Smooth muscle cell (in vitro differentiated cells): Measurements from ENCODE around the gene TAF8. TPM values are rescaled to one million over a fixed set of nuclear protein-coding genes. Genes with fewer than 3 reads are reported as not detected.

Source experiments
- DNase-seq: peaks from one replicate; lab custom pipeline; 2025; ENCODE audit not compliant: unreplicated experiment; lab: John Stamatoyannopoulos, UW
- H2AFZ ChIP-seq: fragments of 200-600 bp; sonication (generic); 2 replicates; pipeline ENCODE4 v1.6.0; 2016; ENCODE audit warnings: antibody characterized with exemption, low read depth, mild to moderate bottlenecking
- H3F3A ChIP-seq: fragments of 200-600 bp; sonication (generic); 2 replicates; pipeline ENCODE4 v1.6.0; 2017; ENCODE audit warnings: antibody characterized with exemption, low read depth
- H3K27ac ChIP-seq: fragments of 200-600 bp; sonication (generic); 2 replicates; pipeline ENCODE4 v1.5.1; 2016; ENCODE audit warnings: low read depth, mild to moderate bottlenecking
- H3K27me3 ChIP-seq: fragments of 200-600 bp; sonication (generic); 2 replicates; pipeline ENCODE4 v1.6.1; 2016; ENCODE audit warnings: low read depth, mild to moderate bottlenecking
- H3K36me3 ChIP-seq: fragments of 200-600 bp; sonication (generic); 2 replicates; pipeline ENCODE4 v1.5.1; 2016; ENCODE audit warnings: low read depth
- H3K4me1 ChIP-seq: fragments of 200-600 bp; sonication (generic); 2 replicates; pipeline ENCODE4 v1.5.1; 2016; ENCODE audit warnings: low read depth
- H3K4me2 ChIP-seq: fragments of 200-600 bp; sonication (generic); 2 replicates; pipeline ENCODE4 v1.6.0; 2016; ENCODE audit warnings: mild to moderate bottlenecking
- H3K4me3 ChIP-seq: fragments of 200-600 bp; sonication (generic); 2 replicates; pipeline ENCODE4 v1.5.1; 2016; ENCODE audit warnings: mild to moderate bottlenecking
- H3K79me2 ChIP-seq: fragments of 200-600 bp; sonication (generic); 2 replicates; pipeline ENCODE4 v1.6.0; 2016; ENCODE audit warnings: low read depth, mild to moderate bottlenecking
- H3K9ac ChIP-seq: fragments of 200-600 bp; sonication (generic); 2 replicates; pipeline ENCODE4 v1.6.0; 2016; ENCODE audit warnings: low read depth
- H3K9me3 ChIP-seq: fragments of 200-600 bp; sonication (generic); replicated peaks from 2 replicates; pipeline ENCODE4 v1.5.1; 2016; ENCODE audit warnings: low read depth
- H4K20me1 ChIP-seq: fragments of 200-600 bp; sonication (generic); 2 replicates; pipeline ENCODE4 v1.6.0; 2016; ENCODE audit warnings: low read depth
- CTCF ChIP-seq: fragments of 200-600 bp; sonication (generic); IDR thresholded peaks from 2 replicates; pipeline ENCODE4 v1.5.1; 2017; ENCODE audit warnings: borderline replicate concordance, mild to moderate bottlenecking, antibody characterized with exemption; ENCODE audit not compliant: insufficient read depth, poor library complexity, severe bottlenecking
- WGBS: methylation state at CpG from one replicate; pipeline ENCODE4 v1.1.7; 2016; ENCODE audit warnings: low lambda C conversion rate; 5-methylcytosine and 5-hydroxymethylcytosine counted together
- polyA plus RNA-seq: library from polyadenylated mRNA; unstranded; fragments of >200 nt; fragmentation: Nextera tagmentation; extraction: Ambion mirVana; gene quantifications from 2 replicates; pipeline ENCODE4 v1.2.1, GENCODE V29; 2016
- total RNA-seq: library from RNA; depleted of rRNA; stranded (reverse); fragments of >200 nt; gene quantifications from 2 replicates; pipeline ENCODE4 v1.2.3, GENCODE V29; 2014

The TAF8 gene
- total and polyA plus RNA-seq, 2 experiments from 2014 or later: 8.1 to 9.8 TPM

DNA sequence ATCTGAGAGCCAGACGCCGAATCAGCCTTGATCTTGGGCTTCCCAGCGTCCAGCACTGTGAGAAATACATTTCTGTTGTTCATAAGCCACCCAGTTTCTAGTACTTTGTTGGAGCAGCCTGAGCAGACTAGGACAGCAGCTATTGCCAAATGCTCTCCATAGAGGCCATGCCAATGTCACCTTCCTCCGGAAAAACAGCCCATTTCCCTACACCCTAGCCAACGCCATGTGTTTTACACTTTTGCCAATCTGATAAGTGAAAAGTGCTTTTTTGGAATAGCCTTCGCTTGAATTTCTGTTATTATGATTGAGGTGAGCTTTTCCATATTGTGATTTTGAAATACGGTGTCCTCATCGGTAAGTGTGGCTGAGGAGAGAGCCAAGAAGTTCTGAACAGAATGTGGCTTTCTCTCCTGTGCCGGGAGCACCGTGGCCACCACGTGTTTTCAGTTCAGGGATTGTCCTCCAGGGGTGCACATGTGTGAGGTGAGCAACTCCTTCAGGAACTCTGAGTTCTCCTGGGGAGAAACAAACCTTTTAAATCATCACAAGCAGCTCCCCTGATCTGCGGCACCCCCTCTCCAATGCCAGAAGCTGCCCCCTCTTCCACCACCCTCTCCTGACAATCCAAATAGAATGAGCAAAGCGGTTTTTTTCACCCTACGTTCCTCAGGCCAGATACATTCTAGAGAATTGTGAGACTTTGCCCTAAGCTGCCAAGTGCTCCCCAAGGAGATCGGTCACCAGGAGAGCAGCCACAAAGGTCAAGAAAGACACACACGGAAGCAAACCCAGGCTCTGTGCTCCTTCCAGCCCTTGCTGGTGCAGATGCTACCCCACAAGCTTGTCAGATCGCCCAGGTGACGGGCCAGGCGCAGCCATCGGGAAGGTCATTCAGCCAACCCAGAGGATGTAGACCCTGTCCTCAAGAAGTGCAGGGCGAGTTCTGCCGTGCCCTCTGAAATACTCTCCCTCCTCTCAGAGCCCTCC, 36.0 kb downstream of the TAF8 start:
- TF ChIP-seq CTCF: no peak
- no peak overlapping the region for H3K4me3 ChIP-seq
- no peak overlapping the region for H3K4me2 ChIP-seq
- H3K9me3 ChIP-seq: no peaks in the 10 kb centered on the region
- no peak overlapping the region for H3K9ac ChIP-seq
- no peaks in the 10 kb centered on the region for H3K27me3 ChIP-seq
- no peak for DNase-seq
- H3F3A ChIP-seq: no peaks in the 10 kb centered on the region
- no peak overlapping the region for H3K27ac ChIP-seq
- H3K79me2 ChIP-seq: no peaks in the 10 kb centered on the region
- 87% methylated on average over 22 of the region's 22 CpGs for WGBS
- H3K36me3 ChIP-seq: no peaks in the 10 kb centered on the region
- no peaks in the 10 kb centered on the region for H3K4me1 ChIP-seq
- no peaks in the 10 kb centered on the region for H4K20me1 ChIP-seq
- no peak overlapping the region for H2AFZ ChIP-seq

DNA sequence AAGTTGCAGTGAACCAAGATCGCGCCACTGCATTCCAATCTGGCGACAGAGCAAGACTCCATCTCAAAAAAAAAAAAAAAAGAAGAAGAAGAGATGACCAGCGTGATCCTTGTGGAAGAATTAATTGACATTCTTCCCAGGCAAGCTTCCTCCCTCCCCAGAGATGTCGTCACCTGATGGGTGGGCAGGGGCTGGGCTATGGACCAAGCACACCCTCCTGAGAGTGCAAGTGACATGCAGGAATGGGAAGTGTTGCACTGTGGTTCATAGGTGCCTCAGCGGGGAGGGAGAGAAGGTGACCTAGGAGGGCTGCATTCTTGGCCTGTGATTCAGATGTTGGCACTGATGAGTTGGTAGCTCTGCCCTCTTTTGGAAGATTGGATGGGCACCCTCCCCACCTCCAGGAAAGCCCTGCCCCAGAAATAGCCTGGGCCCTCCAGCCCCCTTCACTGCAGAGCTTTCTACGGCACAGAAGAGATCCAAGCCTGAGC, 37.8 kb downstream of the TAF8 start:
- no peak overlapping the region for H3K4me3 ChIP-seq
- no peak for TF ChIP-seq CTCF
- no peaks in the 10 kb centered on the region for H3F3A ChIP-seq
- no peaks in the 10 kb centered on the region for H3K36me3 ChIP-seq
- WGBS: 57% methylated on average over 7 of the region's 7 CpGs
- no peak for DNase-seq
- H3K27me3 ChIP-seq: no peaks in the 10 kb centered on the region
- H3K4me1 ChIP-seq: no peaks in the 10 kb centered on the region
- no peak overlapping the region for H3K9ac ChIP-seq
- no peak overlapping the region for H2AFZ ChIP-seq
- no peaks in the 10 kb centered on the region for H3K9me3 ChIP-seq
- no peak overlapping the region for H3K27ac ChIP-seq
- H4K20me1 ChIP-seq: no peaks in the 10 kb centered on the region
- no peak overlapping the region for H3K4me2 ChIP-seq
- H3K79me2 ChIP-seq: no peaks in the 10 kb centered on the region

GRCh38 chr6:42090819-42091717, 40.7 kb downstream of the TAF8 start:
- H3K79me2 ChIP-seq: no peaks in the 10 kb centered on the region
- H3K9ac ChIP-seq: no peak overlapping the region
- H3K27me3 ChIP-seq: no peaks in the 10 kb centered on the region
- H3K9me3 ChIP-seq: no peaks in the 10 kb centered on the region
- no peaks in the 10 kb centered on the region for H3K4me1 ChIP-seq
- TF ChIP-seq CTCF: no peak
- no peak overlapping the region for H2AFZ ChIP-seq
- H3K4me3 ChIP-seq: no peak overlapping the region
- H3K27ac ChIP-seq: no peak overlapping the region
- H3K36me3 ChIP-seq: no peaks in the 10 kb centered on the region
- H4K20me1 ChIP-seq: no peaks in the 10 kb centered on the region
- no peak overlapping the region for H3K4me2 ChIP-seq
- no peaks in the 10 kb centered on the region for H3F3A ChIP-seq
- DNase-seq: no peak
- 89% methylated on average over 10 of the region's 10 CpGs for WGBS
